Upper lobe of left lung (tissue), 4 donors: ENCODE data around the gene IL6.
"Not testable (repeated sequence)": the region's sequence is repeated elsewhere in the genome, so short reads cannot be mapped to it uniquely, and the experiment has no call there.

Experiments
- EP300 ChIP-seq, 4 donors: sonication (generic); formaldehyde crosslinking; IDR thresholded peaks; one replicate each; pipeline ENCODE4 v1.5.1; 2017; ENCODE audit warnings: antibody characterized with exemption in 4 of 4, control low read depth in 2 of 4
- TF ChIP-seq, protein P1 (sequence below), 6 experiments: fragments of 450-650 bp in 4 of 6; fragments of 200-600 bp in 2 of 6; sonication (generic) in 2 of 6; IDR thresholded peaks; one replicate each; pipeline ENCODE4 v1.5.1; 2016 to 2019; ENCODE audit warnings: antibody characterized with exemption in 6 of 6

DNA sequence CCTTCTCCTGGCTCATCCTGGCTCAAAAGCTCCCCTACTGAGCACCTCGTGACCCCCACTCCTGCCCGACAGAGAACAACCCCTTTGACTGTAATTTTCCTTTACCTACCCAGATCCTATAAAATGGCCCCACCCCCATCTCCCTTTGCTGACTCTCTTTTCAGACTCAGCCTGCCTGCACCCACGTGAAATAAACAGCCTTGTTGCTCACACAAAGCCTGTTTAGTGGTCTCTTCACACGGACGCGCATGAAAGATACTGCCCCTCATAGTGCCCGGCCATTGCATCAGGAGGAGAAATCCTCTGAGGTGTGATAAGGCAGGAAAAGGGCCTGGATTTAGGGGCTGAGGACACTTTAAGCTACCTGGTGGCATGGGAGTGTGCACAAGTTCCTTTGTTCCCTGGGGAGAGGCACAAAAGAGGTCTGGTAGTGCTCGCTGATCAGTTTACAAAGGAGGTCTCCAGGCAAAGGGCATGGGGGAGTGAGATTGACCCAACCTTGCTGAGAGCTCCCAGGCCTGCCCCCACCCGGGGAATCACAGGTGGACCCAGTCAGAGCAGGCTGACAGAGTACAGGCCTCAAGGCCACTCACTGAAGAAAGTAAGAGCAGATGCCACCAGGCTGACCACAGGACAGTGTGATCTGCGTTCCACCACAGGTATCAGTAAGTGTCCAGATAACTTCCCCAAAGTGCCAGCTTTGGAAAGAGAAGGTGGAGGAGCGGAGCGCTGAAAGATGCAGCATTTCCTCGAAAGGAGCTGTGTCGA is 17.8 kb upstream of the IL6 start:
- TF ChIP-seq, protein P1, sequence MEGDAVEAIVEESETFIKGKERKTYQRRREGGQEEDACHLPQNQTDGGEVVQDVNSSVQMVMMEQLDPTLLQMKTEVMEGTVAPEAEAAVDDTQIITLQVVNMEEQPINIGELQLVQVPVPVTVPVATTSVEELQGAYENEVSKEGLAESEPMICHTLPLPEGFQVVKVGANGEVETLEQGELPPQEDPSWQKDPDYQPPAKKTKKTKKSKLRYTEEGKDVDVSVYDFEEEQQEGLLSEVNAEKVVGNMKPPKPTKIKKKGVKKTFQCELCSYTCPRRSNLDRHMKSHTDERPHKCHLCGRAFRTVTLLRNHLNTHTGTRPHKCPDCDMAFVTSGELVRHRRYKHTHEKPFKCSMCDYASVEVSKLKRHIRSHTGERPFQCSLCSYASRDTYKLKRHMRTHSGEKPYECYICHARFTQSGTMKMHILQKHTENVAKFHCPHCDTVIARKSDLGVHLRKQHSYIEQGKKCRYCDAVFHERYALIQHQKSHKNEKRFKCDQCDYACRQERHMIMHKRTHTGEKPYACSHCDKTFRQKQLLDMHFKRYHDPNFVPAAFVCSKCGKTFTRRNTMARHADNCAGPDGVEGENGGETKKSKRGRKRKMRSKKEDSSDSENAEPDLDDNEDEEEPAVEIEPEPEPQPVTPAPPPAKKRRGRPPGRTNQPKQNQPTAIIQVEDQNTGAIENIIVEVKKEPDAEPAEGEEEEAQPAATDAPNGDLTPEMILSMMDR (IDR thresholded peaks at IDR 0.05) = not testable (repeated sequence)
- TF ChIP-seq EP300 (IDR thresholded peaks at IDR 0.05) = not testable (repeated sequence)
